GM12873 (cell line): Measurements from ENCODE around the gene ADAMTS9.

Source experiments
- CTCF ChIP-seq: IDR thresholded peaks from 2 replicates; pipeline ENCODE4 v1.5.1; 2012; ENCODE audit warnings: low read depth, mild to moderate bottlenecking, moderate library complexity, low read length, control low read depth; ENCODE audit not compliant: insufficient read depth; ENCODE audit errors: missing control alignments

The ADAMTS9 gene

GRCh38 chr3:64675687-64676247 lies 12.0 kb downstream of the ADAMTS9 start:
- no peak for TF ChIP-seq CTCF

DNA sequence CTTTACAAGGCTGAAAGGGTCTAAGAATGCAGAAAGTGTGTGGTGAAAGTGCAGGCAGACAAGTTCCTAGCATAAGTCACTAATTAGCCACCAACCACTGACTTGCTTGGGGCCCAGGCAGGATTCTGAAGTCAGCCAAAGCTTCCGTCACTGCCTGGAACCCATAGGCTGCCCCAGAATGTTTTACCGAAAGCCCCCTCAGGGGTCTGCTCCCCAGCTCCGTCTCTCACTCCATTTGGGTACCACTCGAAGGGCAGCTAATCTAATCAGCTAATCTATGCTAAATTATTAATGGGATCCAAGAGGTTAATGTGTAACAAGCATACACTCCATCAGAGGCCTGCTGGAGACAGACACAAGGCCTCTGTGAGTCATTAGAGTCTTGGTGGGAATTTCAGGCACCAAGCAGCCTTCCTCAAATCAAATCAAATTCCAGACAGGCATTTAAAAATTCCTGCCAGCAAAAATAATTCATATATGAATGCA lies 13.2 kb downstream of the ADAMTS9 start:
- no peak for TF ChIP-seq CTCF

GRCh38 chr3:64673159-64673715 lies 14.6 kb downstream of the ADAMTS9 start:
- TF ChIP-seq CTCF, result no peak

DNA sequence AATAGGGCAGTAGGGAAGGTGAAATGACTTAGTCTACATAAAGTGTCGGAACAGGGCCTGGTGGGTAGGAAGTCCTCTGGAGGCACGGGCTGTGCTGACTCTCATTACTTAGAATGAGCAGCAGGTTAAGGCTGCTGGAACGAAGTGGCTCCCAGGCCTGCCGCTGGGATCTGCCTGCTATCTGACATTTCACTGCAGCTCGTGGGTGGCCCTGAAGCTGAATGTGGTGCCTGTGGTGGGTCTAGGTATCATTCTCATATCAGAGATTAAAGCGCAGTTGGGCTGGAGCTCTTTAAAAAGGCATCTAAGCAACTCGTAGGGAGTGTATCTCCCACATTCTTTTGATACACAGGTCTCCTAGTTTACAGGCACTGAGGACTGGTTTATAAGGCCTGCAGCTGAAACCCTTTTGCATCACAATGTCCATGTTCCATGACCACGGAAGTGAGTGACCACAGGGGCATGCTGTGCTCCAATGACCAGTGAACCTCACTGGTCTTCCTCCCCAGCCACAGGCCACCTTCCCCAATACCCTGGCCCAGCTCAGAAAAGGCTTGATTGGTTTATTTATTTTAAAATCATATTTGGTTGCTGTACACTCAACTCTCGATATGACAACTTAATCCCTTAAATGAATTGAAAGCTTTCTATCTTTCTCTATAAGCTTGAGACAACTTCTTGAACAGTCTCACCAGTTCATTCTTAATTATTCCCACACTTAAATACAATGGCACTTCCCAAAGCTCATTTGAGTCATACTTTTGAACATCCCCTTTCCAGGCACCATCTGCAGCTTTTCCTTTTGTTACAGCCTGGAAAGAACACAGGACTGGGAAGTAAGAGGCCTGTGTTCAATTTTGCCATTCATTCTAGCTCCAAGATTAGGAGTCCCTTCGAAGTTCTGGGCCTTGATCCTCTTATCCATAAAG lies 19.0 kb downstream of the ADAMTS9 start:
- TF ChIP-seq CTCF, result no peak

- no peak for TF ChIP-seq CTCF
Observed at GRCh38 chr3:64667887-64668581, 19.8 kb downstream of the ADAMTS9 start.

DNA sequence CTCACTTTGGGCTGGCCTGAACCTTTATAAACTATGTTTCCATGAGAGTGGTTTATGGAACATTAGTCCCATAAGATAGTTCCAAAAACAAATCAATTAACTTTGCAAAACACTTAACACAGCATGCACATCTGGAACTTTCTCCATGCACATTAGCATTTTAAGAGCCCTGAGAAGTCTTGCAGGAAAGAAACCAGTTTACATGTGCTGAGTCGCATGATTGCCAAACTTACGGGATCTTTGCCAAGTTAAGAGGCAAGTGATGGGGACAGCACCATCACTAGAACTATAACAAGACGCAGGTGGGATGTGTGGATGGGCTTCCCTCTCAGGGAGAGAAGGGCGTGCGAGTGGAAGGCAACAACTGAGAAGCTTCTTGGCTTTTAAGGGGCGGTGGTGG lies 20.7 kb downstream of the ADAMTS9 start:
- no peak for TF ChIP-seq CTCF
